B cell (primary cell): ENCODE results near the gene FLT1.

Experiments used
- EZH2 ChIP-seq: IDR thresholded peaks from 2 replicates; pipeline ENCODE4 v1.6.1; 2012; ENCODE audit warnings: borderline replicate concordance, low read depth, mild to moderate bottlenecking, moderate library complexity, low read length; ENCODE audit not compliant: insufficient read depth, poor library complexity, severe bottlenecking
- TF ChIP-seq, protein P1 (sequence below): fragments of 200-600 bp; IDR thresholded peaks from one replicate; pipeline ENCODE4 v1.8.0; 2022; ENCODE audit warnings: antibody characterized with exemption, mild to moderate bottlenecking

DNA sequence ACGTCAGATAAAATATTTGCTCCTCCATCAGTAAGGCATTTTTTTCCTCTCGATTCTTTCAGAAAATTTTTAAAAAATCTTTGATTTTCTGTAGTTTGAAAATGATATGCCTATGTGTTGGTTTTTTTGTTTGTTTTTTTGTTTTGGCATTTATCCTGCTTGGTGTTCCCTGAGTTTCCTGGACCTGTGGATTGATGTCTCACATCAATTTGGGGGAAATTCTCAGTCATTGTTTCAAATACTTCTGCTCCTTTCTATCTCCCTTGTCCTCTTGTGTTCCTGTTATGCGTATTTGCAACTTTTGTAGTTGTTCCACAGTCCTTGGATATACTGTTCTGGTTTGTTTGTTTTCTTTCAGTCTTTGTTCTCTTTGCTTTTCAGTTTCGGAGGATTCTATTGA lies 18.8 kb upstream of the FLT1 start:
- TF ChIP-seq, protein P1, sequence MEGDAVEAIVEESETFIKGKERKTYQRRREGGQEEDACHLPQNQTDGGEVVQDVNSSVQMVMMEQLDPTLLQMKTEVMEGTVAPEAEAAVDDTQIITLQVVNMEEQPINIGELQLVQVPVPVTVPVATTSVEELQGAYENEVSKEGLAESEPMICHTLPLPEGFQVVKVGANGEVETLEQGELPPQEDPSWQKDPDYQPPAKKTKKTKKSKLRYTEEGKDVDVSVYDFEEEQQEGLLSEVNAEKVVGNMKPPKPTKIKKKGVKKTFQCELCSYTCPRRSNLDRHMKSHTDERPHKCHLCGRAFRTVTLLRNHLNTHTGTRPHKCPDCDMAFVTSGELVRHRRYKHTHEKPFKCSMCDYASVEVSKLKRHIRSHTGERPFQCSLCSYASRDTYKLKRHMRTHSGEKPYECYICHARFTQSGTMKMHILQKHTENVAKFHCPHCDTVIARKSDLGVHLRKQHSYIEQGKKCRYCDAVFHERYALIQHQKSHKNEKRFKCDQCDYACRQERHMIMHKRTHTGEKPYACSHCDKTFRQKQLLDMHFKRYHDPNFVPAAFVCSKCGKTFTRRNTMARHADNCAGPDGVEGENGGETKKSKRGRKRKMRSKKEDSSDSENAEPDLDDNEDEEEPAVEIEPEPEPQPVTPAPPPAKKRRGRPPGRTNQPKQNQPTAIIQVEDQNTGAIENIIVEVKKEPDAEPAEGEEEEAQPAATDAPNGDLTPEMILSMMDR: no peak
- TF ChIP-seq EZH2: no peak
